Measurements from ENCODE around the gene RGS6.

The RGS6 gene

DNA sequence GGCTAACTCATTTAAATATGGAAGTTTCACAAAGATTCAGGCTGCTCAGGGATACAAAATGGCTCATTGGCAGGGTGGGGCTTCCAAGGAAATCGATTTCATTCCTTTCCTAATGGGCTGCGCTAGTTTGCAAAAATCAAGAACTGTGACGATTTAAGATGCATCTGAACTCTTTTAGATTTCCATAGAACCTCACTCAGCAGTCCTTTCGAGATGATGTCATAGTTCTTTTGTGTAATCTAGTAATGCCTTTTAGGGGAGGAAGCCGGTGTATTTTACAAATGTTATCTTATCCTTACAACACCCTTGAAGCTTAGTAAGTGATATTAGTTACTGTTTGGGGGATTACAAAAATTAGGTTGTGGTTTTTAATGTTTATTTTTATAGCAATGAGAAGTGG is 239.8 kb downstream of the RGS6 start:
- DNase-seq: peak; percentile 44

- peak; percentile 55 for DNase-seq
These were observed 240.4 kb downstream of the RGS6 start for GRCh38 chr14:72172597-72172996.

DNA sequence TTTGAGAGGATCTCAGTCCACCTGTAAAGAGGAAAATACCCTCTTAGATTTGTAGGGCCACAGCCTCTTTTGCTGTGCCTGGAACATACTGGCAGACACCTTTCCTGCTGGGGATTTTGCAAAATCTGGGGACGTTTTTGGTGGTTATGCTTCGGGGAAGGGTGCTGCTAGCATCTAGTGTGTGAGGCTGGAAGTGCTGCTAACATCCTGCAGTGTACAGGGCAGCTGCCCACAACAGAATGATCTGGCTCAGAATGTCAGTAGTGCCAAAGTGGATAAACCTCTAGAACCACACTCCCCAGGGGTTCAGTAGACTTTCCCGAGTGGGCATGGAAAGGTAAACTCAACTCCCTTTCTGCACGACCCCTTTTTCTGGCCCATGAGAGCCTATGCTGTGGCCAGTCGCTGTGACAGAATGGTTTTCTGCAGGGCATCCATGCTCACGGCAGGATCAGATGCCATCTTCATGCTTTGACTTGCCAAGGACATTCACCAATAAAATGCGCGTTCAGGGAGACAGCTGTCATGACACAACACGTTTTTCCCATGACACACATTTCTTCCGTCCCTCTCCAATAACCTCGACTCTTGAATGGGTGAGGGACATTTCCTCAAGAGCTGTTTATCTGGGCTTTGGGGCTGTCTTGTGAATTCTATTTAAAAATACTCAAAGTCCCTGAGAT is 240.9 kb downstream of the RGS6 start:
- DNase-seq: no peak

DNA sequence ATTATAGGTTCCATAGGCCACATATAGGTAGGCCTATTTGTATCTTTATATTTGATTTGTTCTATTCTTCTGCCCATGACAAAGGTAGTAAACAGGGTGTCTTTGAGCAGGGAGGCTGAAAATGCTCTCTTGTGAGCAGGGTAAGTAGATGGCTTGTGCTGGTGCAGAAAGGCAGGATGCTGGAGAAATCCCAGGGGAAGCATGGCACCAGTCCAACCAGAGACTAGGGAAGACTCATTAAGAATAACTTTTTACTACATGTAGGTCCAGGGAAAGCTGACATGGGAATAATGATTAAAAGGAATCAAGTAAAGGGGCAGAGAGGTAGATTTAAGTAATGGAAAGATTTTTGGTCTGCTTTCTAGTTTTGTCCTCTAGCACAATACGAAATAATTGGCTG is 245.0 kb downstream of the RGS6 start:
- no peak for DNase-seq

GRCh38 chr14:72178517-72178916 is 246.3 kb downstream of the RGS6 start:
- DNase-seq: no peak

GRCh38 chr14:72182708-72183432 is 250.6 kb downstream of the RGS6 start:
- DNase-seq: no peak

- DNase-seq: no peak
These were observed 251.4 kb downstream of the RGS6 start for GRCh38 chr14:72183631-72184030.

- DNase-seq: no peak
These were observed 254.3 kb downstream of the RGS6 start for GRCh38 chr14:72186523-72186922.

DNA sequence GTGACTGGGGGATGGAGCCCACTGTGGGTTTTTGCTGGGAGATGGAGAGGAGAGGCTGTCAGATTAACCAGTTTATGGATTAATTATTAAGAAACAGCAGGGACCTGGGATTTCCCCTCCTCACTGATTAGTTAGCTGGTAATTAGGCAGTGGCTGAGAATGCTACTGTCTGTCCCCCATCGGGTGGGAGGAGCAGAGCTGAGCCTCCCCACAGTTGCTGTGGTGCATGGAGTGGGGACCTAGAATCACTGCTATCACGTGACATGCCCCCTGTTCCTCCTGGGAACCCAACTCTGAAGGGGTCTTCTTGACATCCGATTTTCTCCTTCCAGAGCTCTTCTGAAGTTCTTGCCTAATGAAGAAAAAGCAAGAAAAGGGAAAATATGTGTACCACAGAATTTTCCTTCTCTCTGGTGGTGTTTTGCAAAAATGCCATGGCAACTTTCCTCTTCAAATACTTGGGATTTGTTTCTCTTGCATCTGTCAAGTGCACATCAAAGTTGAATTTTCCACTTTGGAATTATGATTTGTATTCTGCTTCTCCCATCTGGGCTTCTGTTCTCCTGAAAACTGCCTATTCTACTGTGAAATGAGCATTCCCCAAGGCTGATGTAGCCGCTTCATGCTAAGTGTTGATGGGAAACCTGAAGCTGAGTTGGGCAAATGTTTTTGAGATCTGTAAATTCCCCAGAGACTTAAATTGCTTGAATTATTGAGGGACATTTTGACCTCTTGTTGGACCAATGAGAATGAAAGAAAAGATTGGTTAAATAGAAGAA is 264.2 kb downstream of the RGS6 start:
- DNase-seq: no peak

DNA sequence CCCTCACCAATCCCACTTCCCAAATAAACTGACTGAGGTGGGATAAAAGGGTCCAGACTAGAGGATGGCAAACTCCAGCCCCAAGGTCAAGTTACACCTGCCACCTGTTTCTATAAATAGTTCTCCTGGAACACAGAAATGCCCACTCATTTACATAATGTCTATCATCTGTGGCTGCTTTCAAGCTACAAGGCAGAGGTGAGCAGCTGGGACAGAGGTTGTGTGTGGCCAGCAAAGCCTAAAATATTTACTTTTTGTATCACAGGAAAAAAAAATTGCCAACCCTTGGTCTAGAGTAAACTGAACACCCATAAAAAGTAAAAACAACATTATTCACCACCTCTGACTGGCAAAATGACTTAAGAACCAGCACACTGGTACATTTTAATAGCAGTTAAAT is 269.4 kb downstream of the RGS6 start:
- DNase-seq: no peak

DNA sequence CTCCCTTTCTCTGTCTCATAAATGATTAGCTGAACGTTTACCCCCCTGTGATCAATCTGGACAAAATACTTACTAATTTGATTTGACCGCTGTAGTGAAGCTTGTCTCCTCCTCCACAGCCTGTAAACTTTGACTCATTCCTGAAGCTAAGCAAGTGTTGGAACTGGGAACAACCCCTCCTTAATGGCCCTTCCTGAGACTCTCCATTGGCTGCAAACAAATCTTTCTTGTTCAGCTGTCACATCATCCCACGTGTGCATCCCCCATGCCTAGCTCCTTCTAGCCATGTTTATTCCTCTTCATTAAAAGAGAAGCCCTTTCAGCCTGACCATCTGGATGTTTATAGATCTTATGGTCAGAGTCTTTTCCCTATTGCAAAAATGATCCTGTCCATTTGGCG is 281.2 kb downstream of the RGS6 start:
- DNase-seq: no peak

DNA sequence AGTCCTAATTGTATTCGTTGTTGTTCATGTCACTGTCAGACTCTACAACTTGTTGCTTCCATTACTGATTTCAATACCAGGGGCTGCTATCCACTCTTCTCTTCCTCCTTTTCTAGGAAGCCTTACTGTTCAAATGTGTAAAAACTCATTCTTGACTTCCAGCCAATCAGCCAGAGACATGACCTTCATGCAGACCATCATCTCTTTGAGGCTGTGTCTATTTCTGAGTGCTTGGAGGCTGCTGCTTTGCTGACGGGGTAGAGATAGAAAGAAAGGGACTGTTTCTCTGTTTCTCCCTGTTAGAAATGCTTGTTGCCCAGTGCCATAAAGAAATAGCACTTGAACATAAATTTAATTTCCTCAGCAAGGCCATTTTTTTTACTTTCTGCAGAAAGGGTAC is 282.9 kb downstream of the RGS6 start:
- DNase-seq: no peak

DNA sequence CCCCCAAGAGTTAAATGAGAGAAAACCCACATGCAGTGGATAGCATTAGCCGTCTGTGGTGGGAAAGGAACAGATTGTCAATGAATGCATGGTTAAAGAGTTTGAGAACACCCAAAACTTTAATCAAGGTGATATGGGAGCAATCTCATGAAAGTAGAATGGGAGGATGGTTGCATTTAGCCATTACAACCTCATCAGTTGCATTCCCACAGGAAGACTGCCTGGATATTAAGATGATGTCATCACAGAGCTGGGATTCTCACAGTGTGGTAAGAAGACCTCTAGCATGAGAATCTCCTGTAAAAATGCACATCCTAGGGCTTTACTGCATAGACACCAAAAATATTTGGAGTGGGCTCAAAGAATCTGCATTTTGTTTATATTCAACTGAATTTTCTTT is 284.9 kb downstream of the RGS6 start:
- DNase-seq: no peak

GRCh38 chr14:72222046-72222445 is 289.8 kb downstream of the RGS6 start:
- DNase-seq: no peak

DNA sequence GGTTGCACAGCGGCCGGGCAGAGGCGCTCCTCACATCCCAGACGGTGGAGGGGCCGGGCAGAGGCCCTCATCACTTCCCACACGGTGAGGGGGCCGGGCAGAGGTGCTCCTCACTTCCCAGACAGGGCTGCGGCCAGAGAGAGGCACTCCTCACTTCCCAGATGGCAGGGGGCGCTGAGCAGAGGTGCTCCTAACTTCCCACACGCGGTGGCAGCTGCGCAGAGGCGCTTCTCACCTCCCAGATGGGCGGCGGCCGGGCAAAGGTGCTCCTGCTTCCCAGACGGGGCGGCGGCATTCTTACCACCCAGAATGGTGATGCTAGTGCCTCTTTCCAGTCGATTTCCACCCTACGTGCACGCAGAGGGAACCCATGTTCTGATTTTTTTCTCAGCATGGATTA is 304.4 kb downstream of the RGS6 start:
- DNase-seq: no peak

DNA sequence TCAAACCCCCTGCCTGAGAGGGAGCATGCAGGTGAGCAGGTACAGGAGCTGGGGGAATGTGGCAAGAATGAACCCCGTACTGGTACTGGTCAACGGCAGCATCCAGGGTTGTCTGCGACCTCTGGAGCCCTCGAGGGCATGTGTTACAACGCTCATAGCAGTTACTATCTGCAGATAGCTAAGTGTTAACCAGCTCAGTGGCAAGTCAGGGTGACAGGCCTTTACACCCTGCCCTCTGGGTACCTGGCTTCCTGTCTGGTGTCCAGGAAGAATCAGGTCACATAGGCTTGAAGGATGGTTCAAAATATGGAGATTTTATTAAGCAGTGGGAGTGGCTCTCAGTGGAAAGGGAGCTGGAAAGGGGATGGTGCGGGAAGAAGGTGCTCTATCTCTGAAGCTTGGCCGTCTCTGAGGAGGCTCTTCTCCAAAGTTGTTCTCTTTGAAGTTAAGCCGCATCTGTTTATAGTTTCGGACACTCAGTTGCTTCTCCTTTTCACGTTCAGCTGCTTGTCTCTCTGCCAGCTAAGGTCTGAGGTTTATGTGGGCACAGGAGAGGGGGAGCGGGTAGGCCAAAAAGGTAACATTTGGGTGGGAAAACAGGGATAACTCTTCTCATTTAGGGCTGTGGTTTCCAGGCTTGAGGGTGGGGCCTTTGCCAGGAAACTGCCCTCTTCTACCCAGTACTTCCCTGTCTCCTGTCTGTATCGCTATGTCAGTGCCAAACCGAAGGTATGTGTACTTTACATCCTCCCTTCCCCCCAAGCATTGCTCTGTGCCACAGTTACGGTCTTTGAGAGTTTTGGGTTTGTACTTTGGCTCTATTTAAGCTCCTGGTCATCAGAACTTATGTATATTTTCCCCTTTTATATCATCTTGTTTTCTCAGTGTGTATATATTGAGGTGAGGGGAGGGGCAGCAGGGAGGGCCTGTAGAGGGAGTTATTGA is 305.8 kb downstream of the RGS6 start:
- DNase-seq: no peak

- DNase-seq: no peak
These were observed 311.4 kb downstream of the RGS6 start for GRCh38 chr14:72243309-72244293.

DNA sequence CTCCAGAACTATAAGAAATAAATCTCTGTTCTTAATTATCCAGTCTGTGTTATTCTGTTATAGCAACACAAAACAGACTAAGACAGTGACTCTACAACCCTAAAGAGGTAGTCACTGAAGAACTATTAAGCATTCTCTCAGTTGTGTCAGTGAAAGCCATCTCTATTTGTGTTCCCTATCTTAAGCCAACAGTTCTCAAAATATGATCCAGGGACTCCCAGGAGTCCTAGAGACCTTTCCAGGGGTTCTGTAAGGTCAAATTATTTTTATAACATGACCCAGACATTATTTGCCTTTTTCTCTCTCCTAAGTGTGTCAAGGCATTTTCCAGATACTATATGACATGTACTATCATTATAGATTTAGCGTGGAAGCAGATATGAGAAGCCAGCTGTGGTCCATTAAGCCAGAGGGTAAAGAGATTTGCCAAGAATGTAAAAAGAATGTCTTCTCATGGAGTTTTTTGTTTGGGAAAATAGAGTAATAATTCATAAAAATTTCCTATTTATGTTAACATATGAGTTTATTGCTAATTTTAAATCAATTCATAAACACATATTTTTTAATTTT is 315.8 kb downstream of the RGS6 start:
- DNase-seq: no peak

- no peak for DNase-seq
These were observed 321.3 kb downstream of the RGS6 start for GRCh38 chr14:72253503-72253902.

DNA sequence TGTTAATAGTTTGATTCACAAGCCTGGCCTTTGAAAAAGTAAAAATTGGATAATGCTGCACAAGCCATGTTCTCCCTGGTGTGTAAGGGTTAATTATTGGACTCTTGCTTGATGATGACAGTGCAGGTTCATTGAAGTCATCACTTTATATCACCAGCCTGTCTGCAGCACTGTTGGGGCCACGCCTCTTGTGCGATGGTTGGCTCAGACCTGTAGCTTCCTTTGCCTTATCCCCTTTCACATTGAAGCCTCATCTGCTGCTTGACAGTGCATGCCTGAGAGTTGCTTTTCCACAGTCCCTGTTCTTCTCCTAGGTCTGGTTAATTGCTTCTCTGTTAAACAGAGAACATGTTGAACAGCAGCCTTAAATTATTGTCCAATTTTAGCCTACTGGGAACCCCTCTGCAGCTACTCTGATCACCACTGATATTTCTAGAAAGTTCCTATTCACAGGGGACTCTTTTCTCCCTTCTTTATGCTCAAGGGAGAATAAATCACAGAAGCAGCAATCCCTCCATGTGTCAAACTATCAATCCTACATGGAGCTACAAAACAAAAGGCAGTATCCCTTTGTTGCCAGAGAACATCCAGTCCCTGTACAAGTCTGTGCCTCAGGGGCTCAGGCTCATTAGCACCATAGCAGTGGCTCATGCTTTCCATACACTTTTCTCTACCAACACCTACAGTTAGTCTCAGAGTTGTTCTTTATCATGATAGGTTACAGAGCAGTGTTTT is 322.1 kb downstream of the RGS6 start:
- DNase-seq: no peak

All from DMS79 (cell line).